Right atrium auricular region (tissue), 2 donors: Measurements from ENCODE around the gene POC1B. TPM values are rescaled to one million over a fixed set of nuclear protein-coding genes. Genes with fewer than 3 reads are reported as not detected.

ENCODE experiments used
- DNase-seq: peaks from one replicate; pipeline ENCODE4 v3.0.0-alpha.2; 2019; ENCODE audit warnings: low spot score
- H3K27ac ChIP-seq, 2 donors: fragments of 200-600 bp; sonication (generic); 1 replicate in 1 of 2; 2 replicates in 1 of 2; pipeline ENCODE4 v1.5.1; 2016 to 2019
- H3K27me3 ChIP-seq, 2 donors: fragments of 200-600 bp; sonication (generic); one replicate each; pipeline versions ENCODE4 v1.5.1 to v1.6.0; 2017 to 2019
- H3K36me3 ChIP-seq: fragments of 200-600 bp; sonication (generic); one replicate; pipeline ENCODE4 v1.5.1; 2016
- H3K4me1 ChIP-seq, 2 donors: fragments of 200-600 bp; sonication (generic); one replicate each; pipeline versions ENCODE4 v1.5.1 to v1.6.0; 2017 to 2019
- H3K4me3 ChIP-seq, 2 donors: fragments of 200-600 bp; sonication (generic); 1 replicate in 1 of 2; 2 replicates in 1 of 2; pipeline ENCODE4 v1.5.1; 2017 to 2019; ENCODE audit warnings: mild to moderate bottlenecking in 1 of 2, moderate library complexity in 1 of 2
- H3K9me3 ChIP-seq, 2 donors: fragments of 200-600 bp; sonication (generic); one replicate each; pipeline ENCODE4 v1.5.1; 2019
- total RNA-seq, 2 donors: library from RNA; depleted of rRNA; stranded (reverse); fragments of >200 nt; gene quantifications; one replicate each; pipeline ENCODE4 v1.1.0, GENCODE V29; 2016
- TF ChIP-seq, protein P1 (sequence below), 2 donors: fragments of 200-600 bp; sonication (generic); IDR thresholded peaks; one replicate each; pipeline ENCODE4 v1.5.1; 2019; ENCODE audit warnings: antibody characterized with exemption in 2 of 2

The POC1B gene
- total RNA-seq, 2 donors from 2014 or later, result 9.8 to 10.6 TPM

DNA sequence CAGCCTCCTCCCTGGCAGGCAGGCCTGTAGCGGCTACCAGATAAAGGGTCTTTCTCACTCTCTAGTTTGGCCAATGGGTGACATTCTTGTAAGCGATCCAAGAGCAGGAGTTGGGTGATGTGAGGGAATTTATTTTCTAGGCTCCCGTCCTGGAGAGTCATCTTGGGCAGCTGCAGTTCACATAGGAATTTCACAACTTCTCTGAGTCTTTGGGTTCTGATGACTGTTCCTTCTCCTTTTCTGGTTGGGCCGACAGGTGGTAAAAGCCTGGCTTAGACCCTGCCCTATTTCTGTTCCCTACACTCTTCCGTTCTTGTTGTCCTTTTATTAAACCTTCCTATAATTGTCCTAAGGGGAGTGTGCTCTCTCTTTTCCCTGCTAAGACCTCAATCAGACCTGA, 42.6 kb upstream of the POC1B start:
- Histone ChIP-seq H3K27me3 (no peaks in the 10 kb centered on the region), H3K4me1 (no peaks in the 10 kb centered on the region), H3K4me3 (no peak overlapping the region), H3K36me3 (no peaks in the 10 kb centered on the region), H3K9me3 (no peaks in the 10 kb centered on the region), H3K27ac (no peak overlapping the region)
- TF ChIP-seq, protein P1, sequence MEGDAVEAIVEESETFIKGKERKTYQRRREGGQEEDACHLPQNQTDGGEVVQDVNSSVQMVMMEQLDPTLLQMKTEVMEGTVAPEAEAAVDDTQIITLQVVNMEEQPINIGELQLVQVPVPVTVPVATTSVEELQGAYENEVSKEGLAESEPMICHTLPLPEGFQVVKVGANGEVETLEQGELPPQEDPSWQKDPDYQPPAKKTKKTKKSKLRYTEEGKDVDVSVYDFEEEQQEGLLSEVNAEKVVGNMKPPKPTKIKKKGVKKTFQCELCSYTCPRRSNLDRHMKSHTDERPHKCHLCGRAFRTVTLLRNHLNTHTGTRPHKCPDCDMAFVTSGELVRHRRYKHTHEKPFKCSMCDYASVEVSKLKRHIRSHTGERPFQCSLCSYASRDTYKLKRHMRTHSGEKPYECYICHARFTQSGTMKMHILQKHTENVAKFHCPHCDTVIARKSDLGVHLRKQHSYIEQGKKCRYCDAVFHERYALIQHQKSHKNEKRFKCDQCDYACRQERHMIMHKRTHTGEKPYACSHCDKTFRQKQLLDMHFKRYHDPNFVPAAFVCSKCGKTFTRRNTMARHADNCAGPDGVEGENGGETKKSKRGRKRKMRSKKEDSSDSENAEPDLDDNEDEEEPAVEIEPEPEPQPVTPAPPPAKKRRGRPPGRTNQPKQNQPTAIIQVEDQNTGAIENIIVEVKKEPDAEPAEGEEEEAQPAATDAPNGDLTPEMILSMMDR (IDR thresholded peaks at IDR 0.05), result no peak
- DNase-seq, result no peak

DNA sequence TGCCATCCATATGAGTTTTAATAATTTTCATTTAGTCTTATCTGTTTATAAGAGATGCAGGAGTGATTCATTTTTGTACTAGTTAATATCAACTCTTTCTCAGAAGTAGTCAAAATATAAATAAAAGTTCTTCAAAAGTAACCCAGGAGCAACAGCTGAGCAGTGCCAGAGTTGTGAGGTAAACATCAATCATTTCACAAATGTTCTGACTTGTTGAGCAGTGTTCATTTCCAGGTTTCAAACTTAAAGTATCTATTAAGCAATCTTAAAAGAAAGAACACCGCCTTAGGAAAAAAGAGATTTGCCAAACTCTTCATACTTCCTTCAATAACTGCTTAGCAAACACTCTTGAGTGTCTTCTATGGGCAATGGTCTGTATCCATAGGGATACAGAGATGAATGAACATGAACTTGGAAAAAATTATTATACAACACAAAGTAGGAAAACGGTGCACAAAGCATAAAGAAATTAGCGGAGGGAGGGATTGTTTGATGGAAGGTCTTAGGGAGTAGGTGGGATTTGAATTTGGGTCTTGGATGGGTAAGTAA, 41.9 kb upstream of the POC1B start:
- no peak for DNase-seq
- TF ChIP-seq, protein P1 (IDR thresholded peaks at IDR 0.05), result no peak
- Histone ChIP-seq H3K27ac (no peak overlapping the region), H3K4me1 (no peaks in the 10 kb centered on the region), H3K9me3 (no peaks in the 10 kb centered on the region), H3K4me3 (no peak overlapping the region), H3K36me3 (no peaks in the 10 kb centered on the region), H3K27me3 (no peaks in the 10 kb centered on the region)

DNA sequence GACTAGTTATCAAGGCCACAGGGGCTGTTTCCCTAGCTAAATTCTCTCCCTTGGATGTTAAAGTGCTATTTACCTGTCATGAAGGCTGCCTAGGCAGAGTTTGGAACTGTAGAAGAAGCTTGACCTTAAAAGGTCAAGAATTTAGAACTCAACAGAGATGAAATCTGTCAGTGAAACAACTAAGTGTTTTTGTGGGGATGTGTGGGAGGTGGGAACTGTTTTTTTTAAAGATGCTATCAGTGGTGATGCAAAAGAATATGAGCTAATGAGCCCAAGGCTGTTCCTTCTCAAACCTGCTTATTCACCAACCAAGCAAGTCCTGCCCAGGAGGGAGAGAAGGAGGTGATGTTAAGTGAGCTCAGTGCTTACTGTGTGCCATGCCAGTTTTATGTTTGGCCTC, 40.8 kb upstream of the POC1B start:
- no peaks in the 10 kb centered on the region for H3K9me3 ChIP-seq
- H3K36me3 ChIP-seq, result no peaks in the 10 kb centered on the region
- DNase-seq, result no peak
- H3K4me3 ChIP-seq, result no peak overlapping the region
- H3K27me3 ChIP-seq, result no peaks in the 10 kb centered on the region
- H3K27ac ChIP-seq, result no peak overlapping the region
- TF ChIP-seq, protein P1 (IDR thresholded peaks at IDR 0.05), result no peak
- H3K4me1 ChIP-seq, result no peaks in the 10 kb centered on the region

DNA sequence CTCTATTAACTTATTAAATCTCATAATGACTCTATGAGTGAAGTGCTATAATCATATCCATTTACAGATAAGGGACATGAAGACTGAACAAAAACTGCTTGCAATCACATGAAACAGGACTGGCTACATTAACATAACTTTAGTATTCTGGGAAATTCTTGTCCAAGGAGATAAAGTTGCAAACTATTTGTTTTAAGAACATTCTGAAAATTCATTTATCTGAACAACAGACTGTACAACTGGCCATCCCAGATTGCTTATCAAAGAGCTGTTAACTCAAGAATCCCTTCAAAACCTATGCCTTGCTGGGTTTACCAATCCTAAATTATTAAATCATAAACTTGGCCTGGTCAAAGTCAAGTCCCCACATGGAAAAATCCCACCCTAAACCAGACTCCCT, 39.2 kb upstream of the POC1B start:
- no peak for DNase-seq
- no peaks in the 10 kb centered on the region for H3K4me1 ChIP-seq
- H3K4me3 ChIP-seq, result no peak overlapping the region
- no peaks in the 10 kb centered on the region for H3K36me3 ChIP-seq
- no peaks in the 10 kb centered on the region for H3K9me3 ChIP-seq
- no peaks in the 10 kb centered on the region for H3K27me3 ChIP-seq
- TF ChIP-seq, protein P1 (IDR thresholded peaks at IDR 0.05), result no peak
- no peak overlapping the region for H3K27ac ChIP-seq

DNA sequence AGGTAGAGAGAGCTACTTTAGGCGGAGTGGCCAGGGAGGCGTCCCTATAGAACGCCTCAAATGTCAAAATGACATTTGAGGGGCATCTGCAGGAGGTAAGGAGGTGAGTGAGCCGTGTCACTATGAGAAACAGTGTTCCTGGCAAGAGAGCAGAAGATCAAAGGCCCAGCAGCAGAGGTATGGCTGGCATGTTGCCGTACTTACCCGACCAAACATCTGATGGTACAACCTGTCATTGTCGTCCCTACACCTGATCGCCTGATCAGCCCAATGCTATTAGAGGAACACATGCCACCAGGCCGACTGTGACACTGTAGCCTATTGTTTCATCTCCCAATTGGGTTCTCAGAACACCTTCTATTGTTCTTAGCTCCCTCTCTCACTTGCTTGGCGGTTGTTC, 33.9 kb upstream of the POC1B start:
- Histone ChIP-seq H3K27ac (no peak overlapping the region), H3K4me1 (no peaks in the 10 kb centered on the region), H3K4me3 (no peak overlapping the region), H3K27me3 (no peaks in the 10 kb centered on the region), H3K36me3 (no peaks in the 10 kb centered on the region), H3K9me3 (no peaks in the 10 kb centered on the region)
- TF ChIP-seq, protein P1 (IDR thresholded peaks at IDR 0.05), result no peak
- DNase-seq, result no peak

DNA sequence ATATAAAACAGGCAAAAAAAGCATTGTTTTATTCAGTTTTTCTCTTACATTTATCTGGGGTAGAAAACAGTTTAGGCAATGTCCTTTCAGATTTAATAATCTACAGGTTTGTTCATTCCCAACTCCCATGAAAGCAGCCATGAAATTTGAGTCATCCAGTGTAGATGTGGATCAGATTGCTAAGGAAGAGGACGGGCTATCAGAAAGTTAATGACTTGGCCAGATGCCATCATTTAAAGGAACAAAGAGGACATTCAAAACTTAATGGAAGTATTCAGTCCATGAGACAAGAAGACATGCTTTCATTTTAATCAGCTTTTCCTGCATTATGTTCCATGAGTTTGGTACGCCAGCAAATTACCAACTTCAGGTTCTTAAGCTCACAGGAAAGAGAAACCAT, 31.1 kb upstream of the POC1B start:
- Histone ChIP-seq H3K36me3 (no peaks in the 10 kb centered on the region), H3K4me1 (no peaks in the 10 kb centered on the region), H3K27ac (no peak overlapping the region), H3K4me3 (no peak overlapping the region), H3K9me3 (no peaks in the 10 kb centered on the region), H3K27me3 (no peaks in the 10 kb centered on the region)
- TF ChIP-seq, protein P1 (IDR thresholded peaks at IDR 0.05), result no peak
- DNase-seq, result no peak
